Lower leg skin (tissue), 4 donors: ENCODE results near the gene ARAP3. TPM values are rescaled to one million over a fixed set of nuclear protein-coding genes. Genes with fewer than 3 reads are reported as not detected.

Experiments used
- DNase-seq, 2 donors: peaks; one replicate each; pipeline ENCODE4 v3.0.0-alpha.2; 2019; ENCODE audit warnings: low spot score in 2 of 2
- H3K4me3 ChIP-seq: fragments of 200-600 bp; sonication (generic); 2 replicates; pipeline ENCODE4 v1.5.1; 2017; ENCODE audit warnings: mild to moderate bottlenecking, low read depth; ENCODE audit not compliant: poor library complexity, severe bottlenecking
- POLR2A ChIP-seq, 2 donors: fragments of 450-650 bp; IDR thresholded peaks; one replicate each; pipeline ENCODE4 v1.6.1; 2016 to 2017; ENCODE audit warnings: antibody characterized with exemption in 2 of 2, mild to moderate bottlenecking in 1 of 2, moderate library complexity in 1 of 2
- WGBS, 2 donors: methylation state at CpG; one replicate each; pipeline ENCODE4 v1.1.5; 2018; 5-methylcytosine and 5-hydroxymethylcytosine counted together
- intact Hi-C: fragments of 100-400 bp; cut with DNase I; formaldehyde crosslinking; loops from one replicate; pipeline ENCODE4 v1.15.0; 2023; ENCODE audit warnings: low total_unique reads
- total RNA-seq, 4 donors: library from RNA; depleted of rRNA; stranded (reverse); fragments of >200 nt; gene quantifications; one replicate each; pipeline ENCODE4 v1.1.0, GENCODE V29; 2016
- TF ChIP-seq, protein P1 (sequence below), 3 donors: fragments of 450-650 bp; IDR thresholded peaks; one replicate each; pipeline ENCODE4 v1.5.1; 2016; ENCODE audit warnings: antibody characterized with exemption in 3 of 3, mild to moderate bottlenecking in 3 of 3, moderate library complexity in 2 of 3

The ARAP3 gene
- total RNA-seq, 4 donors from 2014 or later, result 2.1 to 4.2 (median 3.7) TPM

DNA sequence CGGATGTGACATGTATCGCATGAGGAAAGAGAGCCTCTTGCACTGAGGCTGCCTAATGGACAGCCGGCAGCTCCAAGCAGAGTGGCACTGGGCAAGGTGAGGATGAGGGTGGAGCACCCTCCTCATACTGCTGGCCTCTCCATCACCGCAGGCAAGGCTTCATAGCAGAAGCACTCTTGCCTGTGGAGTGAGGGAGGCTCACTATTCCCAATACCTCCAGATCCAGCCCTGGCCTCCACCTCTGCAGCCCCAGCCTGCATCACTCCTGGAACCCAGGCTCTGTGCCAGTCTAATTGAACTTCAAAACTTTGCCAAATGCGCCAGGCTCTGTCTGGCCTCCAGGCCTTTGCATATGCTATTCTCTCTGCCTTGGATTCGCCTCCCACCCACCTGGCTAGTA, 29.7 kb upstream of the ARAP3 start:
- TF ChIP-seq, protein P1, sequence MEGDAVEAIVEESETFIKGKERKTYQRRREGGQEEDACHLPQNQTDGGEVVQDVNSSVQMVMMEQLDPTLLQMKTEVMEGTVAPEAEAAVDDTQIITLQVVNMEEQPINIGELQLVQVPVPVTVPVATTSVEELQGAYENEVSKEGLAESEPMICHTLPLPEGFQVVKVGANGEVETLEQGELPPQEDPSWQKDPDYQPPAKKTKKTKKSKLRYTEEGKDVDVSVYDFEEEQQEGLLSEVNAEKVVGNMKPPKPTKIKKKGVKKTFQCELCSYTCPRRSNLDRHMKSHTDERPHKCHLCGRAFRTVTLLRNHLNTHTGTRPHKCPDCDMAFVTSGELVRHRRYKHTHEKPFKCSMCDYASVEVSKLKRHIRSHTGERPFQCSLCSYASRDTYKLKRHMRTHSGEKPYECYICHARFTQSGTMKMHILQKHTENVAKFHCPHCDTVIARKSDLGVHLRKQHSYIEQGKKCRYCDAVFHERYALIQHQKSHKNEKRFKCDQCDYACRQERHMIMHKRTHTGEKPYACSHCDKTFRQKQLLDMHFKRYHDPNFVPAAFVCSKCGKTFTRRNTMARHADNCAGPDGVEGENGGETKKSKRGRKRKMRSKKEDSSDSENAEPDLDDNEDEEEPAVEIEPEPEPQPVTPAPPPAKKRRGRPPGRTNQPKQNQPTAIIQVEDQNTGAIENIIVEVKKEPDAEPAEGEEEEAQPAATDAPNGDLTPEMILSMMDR (IDR thresholded peaks at IDR 0.05), result no peak
- no peak for TF ChIP-seq POLR2A (IDR thresholded peaks at IDR 0.05)
- WGBS, 2 donors, result 82 to 85% methylated on average over 6 of the region's 6 CpGs
- intact Hi-C loops, result no loop called here
- no peak overlapping the region for H3K4me3 ChIP-seq
- no peak for DNase-seq

DNA sequence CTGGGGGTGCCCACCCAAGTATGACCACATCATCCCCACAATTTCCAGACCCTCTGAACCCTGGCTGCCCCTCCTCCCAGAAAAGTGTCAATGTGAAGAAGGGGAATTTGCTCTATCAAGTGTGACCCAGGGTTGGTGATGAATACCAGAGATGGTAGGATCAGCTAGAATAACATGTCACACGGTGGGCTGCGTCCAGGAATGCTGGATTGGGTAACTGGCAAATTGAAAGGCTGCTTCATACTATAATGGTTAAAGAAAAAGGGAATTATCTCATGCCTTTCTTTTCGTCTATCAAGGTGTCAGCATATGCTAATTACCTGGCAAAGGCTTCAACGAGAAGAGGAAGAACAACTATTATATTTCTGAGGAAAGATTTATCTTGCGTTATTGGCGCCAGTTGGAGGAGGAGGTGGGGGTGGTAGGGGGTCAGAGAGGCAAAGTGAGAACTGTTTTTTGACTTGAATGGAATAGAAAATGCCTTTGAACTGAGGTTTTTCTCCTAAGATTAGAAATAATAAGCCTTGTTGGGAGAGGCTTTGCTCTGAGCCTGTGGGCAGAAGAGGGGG, 27.8 kb upstream of the ARAP3 start:
- WGBS, 2 donors, result 44 to 56% methylated on average over 6 of the region's 6 CpGs
- no peak for DNase-seq
- TF ChIP-seq POLR2A (IDR thresholded peaks at IDR 0.05), result no peak
- TF ChIP-seq, protein P1 (IDR thresholded peaks at IDR 0.05), result no peak
- no peak overlapping the region for H3K4me3 ChIP-seq
- intact Hi-C loops, result no loop called here

- 79 to 81% methylated on average over 9 of the region's 9 CpGs for WGBS, 2 donors
- H3K4me3 ChIP-seq, result no peak overlapping the region
- DNase-seq, result no peak
- TF ChIP-seq POLR2A (IDR thresholded peaks at IDR 0.05), result no peak
- TF ChIP-seq, protein P1 (IDR thresholded peaks at IDR 0.05), result no peak
- intact Hi-C loops, result no loop called here
These were observed 26.0 kb upstream of the ARAP3 start for GRCh38 chr5:141708016-141708415.

DNA sequence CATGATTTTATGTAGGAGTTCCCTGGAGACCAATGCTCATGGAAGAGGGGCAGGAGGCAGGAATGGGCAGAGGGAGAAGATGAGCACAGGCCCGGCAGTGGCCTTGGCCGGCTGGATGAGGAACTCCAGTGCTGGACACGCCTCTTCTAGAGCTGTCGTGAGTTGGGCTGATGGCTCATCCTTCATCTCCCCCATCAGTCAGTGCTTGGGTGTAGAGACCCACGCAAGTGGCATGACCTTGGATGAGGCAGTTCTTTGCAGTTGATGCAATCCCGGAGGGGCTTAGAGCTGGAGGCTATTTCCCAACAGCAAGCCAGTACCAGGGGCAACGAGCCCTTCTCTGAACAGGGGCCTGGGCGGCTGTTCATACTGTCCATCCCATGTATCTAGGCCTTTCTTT, 25.5 kb upstream of the ARAP3 start:
- WGBS, 2 donors, result 76 to 82% methylated on average over 8 of the region's 8 CpGs
- TF ChIP-seq, protein P1 (IDR thresholded peaks at IDR 0.05), result no peak
- no peak for TF ChIP-seq POLR2A (IDR thresholded peaks at IDR 0.05)
- DNase-seq, result no peak
- H3K4me3 ChIP-seq, result no peak overlapping the region
- intact Hi-C loops, result no loop called here

DNA sequence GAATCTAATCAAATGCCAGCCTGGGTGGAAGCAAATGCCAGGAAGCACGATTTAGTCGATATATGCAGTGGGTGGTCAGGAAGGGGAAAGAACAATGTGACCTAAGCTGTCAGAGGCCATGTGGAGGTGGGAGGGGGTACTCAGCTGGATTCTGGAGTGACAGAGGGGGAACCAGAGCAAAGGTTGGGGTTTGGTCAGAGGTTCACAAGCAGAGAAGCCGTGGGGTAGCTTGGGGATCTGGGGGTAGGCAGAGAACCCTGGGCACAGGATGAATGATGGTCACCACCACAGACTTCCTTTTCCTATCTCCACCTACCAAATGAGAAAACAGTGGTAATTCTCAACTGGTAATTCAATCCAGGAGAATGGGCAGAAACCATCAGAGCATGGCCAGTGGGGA, 24.1 kb upstream of the ARAP3 start:
- 57 to 72% methylated on average over 3 of the region's 3 CpGs for WGBS, 2 donors
- TF ChIP-seq POLR2A (IDR thresholded peaks at IDR 0.05), result no peak
- TF ChIP-seq, protein P1 (IDR thresholded peaks at IDR 0.05), result no peak
- DNase-seq, result no peak
- no peak overlapping the region for H3K4me3 ChIP-seq
- intact Hi-C loops, result no loop called here

- DNase-seq, result no peak
- intact Hi-C loops, result no loop called here
- TF ChIP-seq, protein P1 (IDR thresholded peaks at IDR 0.05), result no peak
- no peak for TF ChIP-seq POLR2A (IDR thresholded peaks at IDR 0.05)
- 58 to 77% methylated on average over 1 of the region's 1 CpG for WGBS, 2 donors
- H3K4me3 ChIP-seq, result no peak overlapping the region
These were observed 23.4 kb upstream of the ARAP3 start for GRCh38 chr5:141705469-141705868.
